ENCODE measurements around the gene PANK1. TPM values are rescaled to one million over a fixed set of nuclear protein-coding genes. Genes with fewer than 3 reads are reported as not detected.
"Not testable (repeated sequence)": the region's sequence is repeated elsewhere in the genome, so short reads cannot be mapped to it uniquely, and the experiment has no call there.

The PANK1 gene
- total RNA-seq, 2 experiments from 2014 or later = 6.2 to 7.8 TPM

GRCh38 chr10:89547853-89548513 is 97.1 kb downstream of the PANK1 start:
- no peaks in the 10 kb centered on the region for H3K36me3 Mint-ChIP-seq

GRCh38 chr10:89546651-89547050 is 98.4 kb downstream of the PANK1 start:
- H3K4me1 Mint-ChIP-seq; H3K27ac Mint-ChIP-seq; DNase-seq; ATAC-seq; CTCF ChIA-PET; H3K36me3 Mint-ChIP-seq; H3K4me3 Mint-ChIP-seq; H3K9me3 Mint-ChIP-seq (ENCODE audit: low read depth): not testable (repeated sequence)
- peaks cover 32% of the 10 kb centered on the region for H3K27me3 Mint-ChIP-seq

More at GRCh38 chr10:89547853-89548513, 97.1 kb downstream of the PANK1 start:
- H3K9me3 Mint-ChIP-seq (ENCODE audit: low read depth) = no peaks in the 10 kb centered on the region
- H3K27me3 Mint-ChIP-seq = peaks cover 37% of the 10 kb centered on the region
- H3K27ac Mint-ChIP-seq = no peak overlapping the region
- ATAC-seq (no peak), DNase-seq (no peak)
- CTCF ChIA-PET = no interaction called here
- no peaks in the 10 kb centered on the region for H3K4me1 Mint-ChIP-seq
- H3K4me3 Mint-ChIP-seq = no peak overlapping the region

- Mint-ChIP-seq H3K4me1 (no peaks in the 10 kb centered on the region), H3K27me3 (peaks cover 36% of the 10 kb centered on the region), H3K4me3 (no peak overlapping the region), H3K27ac (no peak overlapping the region), H3K36me3 (no peaks in the 10 kb centered on the region), H3K9me3 (ENCODE audit: low read depth) (no peaks in the 10 kb centered on the region)
- CTCF ChIA-PET = no interaction called here
- DNase-seq (no peak), ATAC-seq (no peak)
Observed at GRCh38 chr10:89543841-89544240, 101.2 kb downstream of the PANK1 start.

- H3K27ac Mint-ChIP-seq = no peak overlapping the region
- H3K4me3 Mint-ChIP-seq = no peak overlapping the region
- no peak for DNase-seq
- H3K9me3 Mint-ChIP-seq (ENCODE audit: low read depth) = no peaks in the 10 kb centered on the region
- no peaks in the 10 kb centered on the region for H3K36me3 Mint-ChIP-seq
- ATAC-seq = no peak
- no peaks in the 10 kb centered on the region for H3K4me1 Mint-ChIP-seq
- CTCF ChIA-PET = interaction anchor here (1.6 kb wide), 1 partner anchor 171 kb away, joined by 3 read pairs; no protein-coding TSS in a partner anchor
- peaks cover 44% of the 10 kb centered on the region for H3K27me3 Mint-ChIP-seq
Observed at GRCh38 chr10:89540420-89540949, 104.6 kb downstream of the PANK1 start.

- Mint-ChIP-seq H3K9me3 (ENCODE audit: low read depth) (no peaks in the 10 kb centered on the region), H3K27me3 (peaks cover 65% of the 10 kb centered on the region), H3K4me3 (no peak overlapping the region), H3K27ac (no peak overlapping the region), H3K4me1 (peaks cover 7% of the 10 kb centered on the region), H3K36me3 (peaks cover 1% of the 10 kb centered on the region)
- DNase-seq = no peak
- ATAC-seq = no peak
- CTCF ChIA-PET = no interaction called here
Observed at GRCh38 chr10:89537364-89537763, 107.7 kb downstream of the PANK1 start.

GRCh38 chr10:89536013-89536354 is 109.1 kb downstream of the PANK1 start:
- no peak for ATAC-seq
- Mint-ChIP-seq H3K4me1 (peaks cover 11% of the 10 kb centered on the region), H3K27me3 (peaks cover 75% of the 10 kb centered on the region), H3K4me3 (no peak overlapping the region), H3K27ac (no peak overlapping the region), H3K9me3 (ENCODE audit: low read depth) (no peaks in the 10 kb centered on the region), H3K36me3 (peaks cover 1% of the 10 kb centered on the region)
- no peak for DNase-seq
- CTCF ChIA-PET = no interaction called here

GRCh38 chr10:89535171-89536012 is 109.7 kb downstream of the PANK1 start, which contains the start of gene SLC16A12:
TSS of gene SLC16A12 (minus strand) at chr10:89535594. CDS start at chr10:89462578, 73,016 bp downstream.
- Mint-ChIP-seq H3K4me1 (peaks cover 11% of the 10 kb centered on the region), H3K4me3 (no peak within 1 kb of the TSS), H3K36me3 (peaks cover 1% of the 10 kb centered on the region), H3K27me3 (peaks cover 76% of the 10 kb centered on the region), H3K9me3 (ENCODE audit: low read depth) (no peaks in the 10 kb centered on the region), H3K27ac (no peak within 1 kb of the TSS)
- CTCF ChIA-PET = no interaction called here
- DNase-seq = no peak
- no peak for ATAC-seq

GRCh38 chr10:89534826-89535166 is 110.2 kb downstream of the PANK1 start:
- Mint-ChIP-seq H3K27ac (no peak overlapping the region), H3K27me3 (peaks cover 75% of the 10 kb centered on the region), H3K4me3 (no peak overlapping the region), H3K9me3 (ENCODE audit: low read depth) (no peaks in the 10 kb centered on the region), H3K36me3 (peaks cover 1% of the 10 kb centered on the region), H3K4me1 (peaks cover 11% of the 10 kb centered on the region)
- DNase-seq = no peak
- CTCF ChIA-PET = interaction anchor here (1.1 kb wide), 1 partner anchor 28 kb away, joined by 3 read pairs; no protein-coding TSS in a partner anchor
- no peak for ATAC-seq

Small RNA genes within 50 kb of the gene (microRNA-seq; reads per million reads assigned to microRNA genes)
- 895 reads per million, percentile 82 among the genes with 10 or more reads in this experiment for gene MIR107

Other genes with a start within 250 kb of the PANK1 start
- gene IFIT5, start 230.7 kb downstream of the PANK1 start, total RNA-seq = 10 to 100 TPM; 30.2 to 40.3 TPM
- not detected for gene SLC16A12, start 109.6 kb downstream of the PANK1 start, total RNA-seq
- 10 to 100 TPM; 87.5 to 92.8 TPM for gene KIF20B, start 56.3 kb upstream of the PANK1 start, total RNA-seq